Nucleus accumbens (tissue), 56 donors: ENCODE results near the gene TMEM151B.

ENCODE experiments used
- DNase-seq, 56 donors: peaks; one replicate each; lab custom pipeline; 2025; lab: John Stamatoyannopoulos, UW

The TMEM151B gene

DNA sequence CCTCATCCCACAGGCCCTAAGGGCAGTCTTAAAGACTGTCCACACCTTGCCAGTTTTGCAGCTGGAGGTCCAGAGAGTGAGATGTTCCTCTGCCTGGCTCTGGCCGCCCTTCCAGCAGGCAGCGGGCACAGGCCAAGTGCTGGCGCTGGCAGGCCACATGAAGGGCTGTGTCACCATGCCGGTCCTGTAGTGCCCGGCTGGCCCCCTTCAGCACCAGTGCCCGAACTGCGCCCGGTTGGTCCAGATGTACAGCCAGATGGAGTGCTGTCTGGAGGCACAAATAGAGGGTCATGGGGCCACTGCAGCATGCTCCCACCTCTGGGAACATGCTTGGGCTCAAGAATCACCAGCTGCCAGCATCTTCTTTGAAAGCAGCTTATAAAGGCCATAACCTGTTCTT is 8.7 kb upstream of the TMEM151B start:
- DNase-seq, result no peak

DNA sequence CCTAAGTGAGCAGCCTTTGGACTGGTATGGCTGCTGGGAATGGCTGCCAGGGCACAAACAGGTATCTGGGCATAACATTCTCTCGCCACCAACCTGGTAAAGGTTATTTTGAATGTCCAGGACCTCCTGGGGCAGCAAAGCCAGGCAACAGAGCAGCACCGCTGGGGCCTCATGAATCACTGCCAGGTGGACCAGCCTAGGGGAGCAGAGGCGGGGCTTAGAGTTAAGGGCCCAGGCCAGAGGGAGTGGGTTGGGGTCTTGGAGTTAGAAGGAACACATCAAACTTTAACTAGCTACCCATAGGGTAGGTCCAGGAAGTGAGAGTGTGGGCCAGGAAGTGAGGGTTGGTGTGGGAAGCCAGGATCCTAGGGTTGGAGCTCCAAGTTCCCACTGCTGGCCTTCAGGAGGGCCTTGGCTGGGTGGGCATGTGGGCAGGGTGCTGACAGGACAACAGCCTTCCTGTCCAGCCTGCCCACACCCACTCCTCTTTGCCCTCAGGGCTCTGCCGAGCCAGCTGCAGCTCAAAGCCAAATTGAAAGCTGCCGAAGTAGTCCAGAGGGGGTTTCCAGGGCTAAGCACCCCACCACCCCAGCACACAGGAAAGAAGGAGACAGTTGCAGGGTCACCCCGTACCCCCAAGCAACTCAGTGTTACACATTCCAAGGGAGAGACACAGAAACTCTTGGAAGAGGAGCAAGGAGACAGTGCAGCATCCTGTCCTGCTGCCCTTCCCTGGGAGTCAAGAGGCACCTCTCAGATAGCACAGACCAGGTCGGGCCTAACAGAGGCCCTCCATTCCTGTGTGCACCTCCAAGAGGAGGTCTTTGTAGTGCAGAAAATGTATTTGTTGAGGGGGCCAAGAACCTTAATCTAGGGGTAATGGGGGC is 7.5 kb upstream of the TMEM151B start:
- no peak for DNase-seq

DNA sequence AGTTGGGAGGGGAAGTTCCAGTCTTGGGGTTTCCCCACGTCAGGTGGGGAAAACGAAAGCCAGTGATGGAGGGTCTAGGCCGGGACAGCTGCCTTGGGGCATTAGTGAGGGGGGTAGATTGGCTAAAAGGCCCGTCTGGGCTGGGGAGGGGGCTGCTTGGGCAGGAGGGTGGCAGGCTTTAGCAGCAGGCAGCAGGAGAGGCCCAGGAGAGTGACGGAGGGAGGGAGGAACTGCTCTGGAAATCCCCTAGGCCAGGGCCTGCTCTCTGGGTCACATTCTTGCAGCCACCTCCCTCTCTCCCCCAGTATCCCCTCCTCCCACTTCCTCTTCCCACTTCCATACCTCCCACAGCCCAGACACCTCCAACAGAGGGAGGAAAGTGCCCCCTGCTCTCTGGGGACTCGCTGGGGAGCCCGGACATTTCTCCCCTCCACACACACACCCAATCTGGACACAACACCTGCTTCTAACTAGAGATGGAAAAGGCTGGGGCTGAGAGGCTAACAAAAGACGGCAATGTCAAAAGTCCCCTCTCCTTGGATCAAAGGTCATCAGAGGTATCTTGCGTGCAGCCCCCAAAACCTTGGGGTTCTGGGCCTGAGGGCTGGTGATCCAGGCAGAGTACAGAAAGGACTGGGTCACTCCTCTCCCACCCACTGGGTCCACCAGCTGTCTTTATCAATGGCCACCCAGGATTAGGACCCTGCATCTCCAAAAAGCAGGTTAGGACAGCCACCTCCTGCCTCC is 6.7 kb upstream of the TMEM151B start:
- peak in 1 of 56 donors; percentile 25 for DNase-seq

DNA sequence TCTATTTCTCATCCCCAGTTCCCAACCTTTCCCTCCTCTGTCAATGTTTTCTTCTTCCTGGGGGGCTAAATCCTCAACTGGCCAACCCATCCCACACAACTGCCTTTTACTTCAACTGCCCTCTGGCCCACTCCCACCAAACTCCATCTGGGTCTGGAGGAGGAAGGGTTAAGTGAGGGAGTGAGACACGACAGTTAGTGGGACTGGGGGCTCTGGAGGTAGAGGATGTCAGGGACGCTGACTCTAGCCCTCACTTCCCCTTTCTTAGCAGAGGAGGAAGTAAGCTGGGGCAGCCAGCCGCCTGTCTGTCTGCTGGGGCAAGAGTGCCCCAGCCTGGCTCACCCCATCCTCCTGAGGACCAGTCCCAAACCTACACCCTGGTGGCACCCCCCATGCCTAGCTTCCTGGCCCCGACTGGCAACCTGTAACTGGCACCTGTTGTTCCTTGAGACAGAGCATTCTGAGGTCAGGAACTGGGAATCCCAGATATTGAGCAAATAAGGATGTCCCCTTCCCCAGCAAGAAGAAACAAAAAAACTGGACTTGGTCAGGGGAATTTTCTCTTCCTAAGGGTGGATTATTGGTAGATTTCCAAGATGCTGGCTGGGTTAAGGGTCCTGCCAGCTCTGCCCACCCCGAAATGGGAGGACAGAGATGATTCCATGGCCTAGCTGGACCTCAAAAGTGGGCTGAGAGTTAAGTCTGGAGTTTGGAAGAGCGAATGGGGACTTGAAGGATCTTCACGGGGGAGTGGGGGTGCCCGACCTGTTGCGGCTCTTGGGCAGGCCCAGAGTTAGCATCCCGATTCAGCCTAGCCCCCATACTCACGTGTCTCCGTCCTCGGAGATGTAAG is 5.9 kb upstream of the TMEM151B start:
- peak in 4 of 56 donors; percentile 12 to 32 (median 24) for DNase-seq

DNA sequence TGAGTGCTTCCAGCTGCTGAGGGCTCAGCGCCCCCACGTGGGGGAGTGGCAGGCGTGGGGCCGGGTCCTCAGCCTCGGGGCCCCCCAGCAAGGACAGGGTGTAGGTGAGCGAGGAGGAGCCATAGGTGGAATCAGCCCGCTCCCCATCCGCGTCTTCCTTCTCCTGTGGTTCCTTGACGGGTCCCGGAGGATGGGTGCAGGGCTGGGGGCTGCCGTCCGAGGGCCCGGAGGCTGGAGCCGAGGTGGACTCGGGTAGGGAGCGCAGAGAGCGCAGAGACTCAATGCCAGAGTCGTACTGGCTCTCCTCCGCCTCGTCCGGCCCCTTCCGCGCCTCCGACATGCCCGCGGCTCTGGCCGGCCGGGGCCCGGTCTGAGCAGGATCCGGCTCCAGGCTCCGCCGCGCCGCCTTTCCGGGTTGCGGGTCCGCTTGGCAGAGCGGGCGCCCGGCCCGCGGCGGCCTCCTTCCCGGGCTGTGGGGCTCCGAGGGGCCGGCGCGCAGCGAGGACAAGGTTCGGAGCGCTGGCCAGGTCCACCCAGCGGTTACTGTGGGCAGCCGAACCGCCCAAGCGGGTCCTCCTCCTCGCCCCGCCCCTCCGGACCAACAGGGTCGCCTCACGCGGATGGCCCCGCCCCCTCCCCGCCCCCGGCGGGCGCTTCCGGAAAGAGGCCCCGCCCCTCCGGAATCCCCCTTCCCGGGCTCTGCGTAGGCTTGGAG is 5.1 kb upstream of the TMEM151B start, which contains the start of gene NFKBIE:
NFKBIE (minus strand) TSS at position 545 of the 715 bp plus-strand sequence; CDS start at position 340, 205 bp downstream.
- DNase-seq, result peak; percentile 41 to 96 (median 85)

DNA sequence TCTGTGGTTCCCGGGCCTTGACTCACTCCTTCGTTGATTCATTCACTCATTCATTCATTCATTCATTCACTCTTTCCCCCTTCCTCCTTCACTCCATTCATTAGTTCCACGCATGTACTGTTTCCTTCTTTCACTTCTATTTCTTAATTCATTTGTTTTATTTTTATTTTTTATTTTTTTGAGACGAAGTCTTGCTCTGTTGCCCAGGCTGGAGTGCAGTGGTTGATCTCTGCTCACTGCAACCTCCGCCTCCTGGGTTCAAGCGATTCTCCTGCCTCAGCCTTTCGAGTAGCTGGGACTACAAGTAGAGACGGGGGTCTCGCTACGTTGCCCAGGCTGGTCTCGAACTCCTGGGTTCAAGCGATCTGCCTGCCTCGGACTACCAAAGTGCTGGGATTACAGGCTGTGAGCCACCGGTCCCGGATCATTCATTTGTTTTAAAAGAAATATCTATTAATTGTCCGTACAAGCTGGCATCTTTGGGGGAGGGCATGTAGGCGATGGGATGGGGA is 4.5 kb upstream of the TMEM151B start:
- DNase-seq, result no peak

DNA sequence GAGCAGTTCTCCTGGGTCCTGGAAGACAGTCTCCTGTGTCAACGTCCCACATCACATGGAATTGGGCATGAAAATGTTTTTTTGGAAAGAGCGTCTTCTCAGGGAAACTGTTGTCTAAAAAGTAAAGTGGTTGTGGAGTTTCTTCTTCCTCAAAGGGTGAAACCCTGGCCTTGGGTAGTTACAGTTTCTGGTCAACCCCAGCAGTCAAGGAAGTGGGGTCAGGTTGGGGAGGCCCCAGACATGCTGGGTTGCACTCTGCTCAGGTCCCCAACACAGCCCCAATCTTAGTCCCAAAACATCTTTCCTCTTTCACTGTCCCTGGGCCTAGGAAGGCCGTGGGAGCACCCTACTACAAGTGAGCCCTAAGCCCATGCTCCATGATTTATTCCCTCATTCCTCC is 3.9 kb upstream of the TMEM151B start:
- DNase-seq, result no peak

DNA sequence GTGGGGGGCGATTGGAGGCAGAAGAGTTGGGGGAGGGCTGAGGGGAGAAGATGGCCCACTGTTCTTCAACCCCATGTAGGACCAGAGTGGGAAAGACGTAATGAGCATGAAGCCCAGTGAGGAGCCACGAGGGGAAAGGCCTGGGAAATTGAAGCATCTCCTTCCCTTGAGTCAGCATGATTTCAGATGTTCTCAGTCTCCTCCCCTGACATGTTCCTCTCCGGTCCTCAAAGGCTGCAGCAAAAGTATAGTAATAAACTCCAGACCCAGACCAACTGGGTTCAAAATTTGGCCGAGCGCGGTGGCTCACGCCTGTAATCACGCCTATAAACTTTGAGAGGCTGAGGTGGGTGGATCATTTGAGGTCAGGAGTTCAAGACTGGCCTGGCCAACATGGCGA is 3.0 kb upstream of the TMEM151B start:
- no peak for DNase-seq

DNA sequence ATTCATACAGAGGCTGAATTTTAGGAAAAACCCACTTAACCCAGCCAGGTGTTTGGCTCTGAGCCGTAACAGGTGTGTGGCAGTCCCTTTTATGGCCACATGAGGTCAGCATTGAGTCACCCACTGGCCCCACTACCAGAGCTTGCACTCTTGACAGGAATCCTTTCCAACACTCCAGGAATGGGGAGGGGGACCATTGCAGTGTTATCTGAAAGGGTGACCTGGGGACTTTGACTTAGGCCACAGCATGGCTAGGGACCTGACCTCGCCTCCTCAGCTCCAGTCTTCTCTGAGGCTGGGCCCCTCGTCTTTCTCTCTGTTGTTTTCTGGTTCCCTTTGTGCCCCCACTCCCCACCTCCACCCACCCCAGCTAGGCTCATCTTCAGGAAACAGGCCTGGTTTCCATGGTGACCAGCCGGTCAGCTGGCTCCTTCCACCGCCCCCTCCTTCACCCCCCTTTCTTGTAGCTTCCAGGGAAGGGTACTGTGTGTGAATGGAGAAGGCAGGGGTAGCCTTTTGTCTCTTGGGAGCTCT is 2.1 kb upstream of the TMEM151B start:
- peak in 39 of 56 donors; percentile 8 to 80 (median 33) for DNase-seq

DNA sequence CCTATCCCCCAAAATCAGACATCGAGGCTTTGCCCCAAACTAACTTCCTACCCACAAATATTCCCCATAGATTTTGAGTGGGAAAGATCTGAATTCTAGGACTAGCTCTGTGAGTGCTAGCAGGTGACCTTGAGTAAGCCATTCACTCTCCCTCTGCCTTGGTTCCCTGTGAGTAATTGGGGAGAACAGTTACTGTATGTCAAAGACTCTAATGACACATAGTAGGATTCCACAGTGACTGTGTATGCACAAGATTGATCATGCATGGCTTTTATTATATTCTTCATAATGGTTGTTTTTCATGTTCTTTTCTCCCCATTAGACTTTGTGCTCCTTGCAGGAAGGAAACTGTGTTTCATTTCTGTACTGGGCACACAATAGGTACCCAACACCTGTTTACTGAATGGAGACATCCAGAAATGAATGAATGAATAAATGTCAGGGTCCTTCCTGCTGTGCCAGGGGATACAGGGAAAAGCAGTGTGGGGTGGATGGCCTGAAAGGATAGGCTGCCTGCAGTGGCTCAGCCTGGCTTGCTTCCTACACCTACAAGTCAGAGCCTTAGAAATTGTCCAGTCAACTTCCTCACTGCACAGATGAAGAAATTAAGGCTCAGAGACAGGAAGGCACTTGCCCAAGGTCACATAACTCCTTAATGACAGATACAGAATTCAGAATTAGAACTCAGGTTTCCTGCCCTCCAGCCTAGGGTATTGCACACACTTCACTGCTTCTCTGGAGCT is 901 bp upstream of the TMEM151B start:
- DNase-seq, result no peak

DNA sequence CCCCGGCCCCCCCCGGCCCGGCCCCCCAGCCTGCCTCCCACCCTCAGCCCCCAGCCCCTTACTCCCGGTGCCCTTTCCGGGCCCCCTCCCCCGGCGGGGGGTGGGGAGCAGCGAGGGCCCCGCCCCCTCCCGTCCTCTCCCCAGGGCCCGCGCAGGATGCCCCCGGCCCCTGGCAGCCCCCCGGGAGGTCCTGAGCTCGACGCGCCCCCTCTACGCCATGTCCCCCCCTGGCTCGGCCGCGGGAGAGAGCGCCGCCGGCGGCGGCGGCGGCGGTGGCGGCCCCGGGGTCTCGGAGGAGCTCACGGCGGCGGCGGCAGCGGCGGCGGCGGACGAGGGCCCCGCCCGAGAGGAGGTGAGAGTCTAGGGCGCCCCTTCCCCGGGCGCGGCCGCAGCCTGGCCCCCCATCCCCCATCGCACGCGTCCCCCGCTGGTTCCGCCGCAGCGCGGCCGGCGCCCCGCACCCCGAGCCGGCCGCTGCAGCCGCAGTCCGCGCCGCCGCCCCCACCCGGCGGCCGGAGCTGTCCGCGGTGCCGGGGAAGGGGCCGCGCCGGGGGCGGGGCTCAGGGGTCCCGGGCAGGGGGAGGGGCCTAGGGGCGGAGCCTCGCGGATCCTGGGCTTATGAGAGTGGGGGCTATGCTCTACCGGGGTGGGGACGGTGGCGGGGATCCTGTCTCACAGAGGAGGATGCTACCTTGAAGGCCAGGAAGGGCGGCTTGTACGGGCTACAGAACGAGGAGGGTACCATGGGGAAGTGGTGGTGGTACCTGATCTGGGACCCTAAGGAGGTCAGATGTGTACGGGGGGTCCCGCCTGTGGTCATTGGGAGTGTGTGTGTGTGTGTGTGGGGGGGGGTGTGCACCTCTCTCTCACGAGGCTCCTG is 516 bp downstream of the TMEM151B start:
- peak in 3 of 56 donors; percentile 11 to 64 (median 27) for DNase-seq

DNA sequence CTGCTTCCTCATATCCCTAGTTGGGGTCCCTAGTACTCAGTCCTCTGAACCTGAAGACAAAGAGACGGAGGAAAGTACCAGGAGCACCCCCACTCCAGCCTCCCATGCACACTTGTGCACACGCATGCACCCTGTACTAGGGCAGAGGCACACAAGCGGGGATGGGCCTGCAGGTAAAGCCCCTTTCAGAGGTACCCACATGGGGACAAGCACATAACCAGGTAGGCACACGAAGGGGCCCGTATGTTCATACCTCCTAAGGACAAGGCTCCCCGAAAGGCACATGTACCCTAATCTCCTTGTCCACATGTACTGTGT is 1.1 kb downstream of the TMEM151B start:
- DNase-seq, result no peak

DNA sequence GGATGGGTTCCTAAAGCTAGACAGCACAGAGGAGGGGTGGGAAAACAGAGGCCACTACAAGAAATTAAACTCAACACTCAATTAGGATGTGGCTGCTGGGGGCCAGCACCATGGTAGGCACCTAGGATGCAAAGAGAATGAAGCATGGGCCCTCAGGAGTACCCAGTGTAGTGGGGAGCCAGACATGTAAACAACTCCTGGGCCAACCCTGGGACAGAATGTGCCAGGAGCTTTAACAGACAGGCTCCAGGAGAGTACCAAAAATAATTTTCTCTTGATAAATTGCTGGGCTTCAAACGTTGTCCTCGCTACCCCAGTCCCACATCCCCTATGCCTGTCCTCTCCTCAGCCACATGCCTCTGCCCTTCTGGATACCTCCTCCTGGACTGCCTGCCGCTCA is 1.7 kb downstream of the TMEM151B start:
- no peak for DNase-seq

DNA sequence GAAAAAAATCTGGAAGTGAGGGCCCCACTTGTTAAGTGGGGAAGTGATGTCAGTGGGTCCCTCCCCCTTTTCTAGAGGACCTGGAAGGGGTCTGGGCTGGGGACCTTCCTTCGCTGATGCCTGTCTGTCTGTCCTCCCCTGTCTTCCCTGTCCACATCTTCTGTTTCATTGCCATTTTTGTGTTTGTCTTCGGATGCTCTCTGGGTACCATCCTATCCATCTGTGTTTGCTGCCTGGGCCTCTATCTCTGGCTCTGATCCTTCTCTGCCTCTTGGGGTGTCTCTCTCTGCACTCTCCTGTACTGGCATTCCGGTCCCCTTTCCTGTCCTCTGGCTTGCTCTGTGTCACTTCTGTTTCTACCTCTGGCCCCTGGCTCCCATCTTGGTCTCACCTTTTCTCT is 2.3 kb downstream of the TMEM151B start:
- DNase-seq, result no peak

DNA sequence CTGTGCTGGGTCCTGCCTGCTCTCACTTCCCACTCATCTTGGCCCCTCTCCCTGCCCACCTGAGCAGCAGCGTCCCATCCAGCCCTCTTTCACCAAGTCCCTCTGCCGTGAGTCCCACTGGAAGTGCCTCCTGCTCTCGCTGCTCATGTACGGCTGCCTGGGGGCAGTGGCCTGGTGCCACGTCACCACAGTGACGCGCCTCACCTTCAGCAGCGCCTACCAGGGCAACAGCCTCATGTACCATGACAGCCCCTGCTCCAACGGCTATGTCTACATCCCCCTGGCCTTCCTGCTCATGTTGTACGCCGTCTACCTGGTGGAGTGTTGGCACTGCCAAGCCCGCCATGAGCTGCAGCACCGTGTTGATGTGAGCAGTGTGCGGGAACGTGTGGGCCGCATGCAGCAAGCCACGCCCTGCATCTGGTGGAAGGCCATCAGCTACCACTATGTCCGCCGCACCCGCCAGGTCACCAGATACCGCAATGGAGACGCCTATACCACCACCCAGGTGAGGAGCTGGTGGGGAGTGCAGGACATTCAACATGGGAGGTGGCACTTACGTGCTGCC is 2.8 kb downstream of the TMEM151B start:
- no peak for DNase-seq

DNA sequence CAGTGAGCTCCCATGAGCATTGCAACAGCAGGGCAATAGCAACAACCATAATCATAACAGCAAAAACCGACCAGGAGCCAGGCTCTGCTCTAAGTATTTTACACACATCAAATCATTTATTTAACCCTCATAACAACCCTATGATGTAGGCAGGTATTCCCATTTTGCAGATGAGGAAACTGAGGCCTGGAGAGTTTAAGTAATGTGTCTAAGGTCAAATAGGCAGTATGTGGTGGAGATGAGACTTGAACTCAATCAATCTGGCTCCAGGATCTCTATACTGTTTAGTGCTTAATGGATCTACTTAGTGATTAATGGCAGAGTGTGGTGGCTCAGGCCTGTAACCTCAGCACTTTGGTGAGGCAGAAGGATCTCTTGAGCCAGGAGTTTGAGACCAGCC is 3.4 kb downstream of the TMEM151B start:
- DNase-seq, result no peak

DNA sequence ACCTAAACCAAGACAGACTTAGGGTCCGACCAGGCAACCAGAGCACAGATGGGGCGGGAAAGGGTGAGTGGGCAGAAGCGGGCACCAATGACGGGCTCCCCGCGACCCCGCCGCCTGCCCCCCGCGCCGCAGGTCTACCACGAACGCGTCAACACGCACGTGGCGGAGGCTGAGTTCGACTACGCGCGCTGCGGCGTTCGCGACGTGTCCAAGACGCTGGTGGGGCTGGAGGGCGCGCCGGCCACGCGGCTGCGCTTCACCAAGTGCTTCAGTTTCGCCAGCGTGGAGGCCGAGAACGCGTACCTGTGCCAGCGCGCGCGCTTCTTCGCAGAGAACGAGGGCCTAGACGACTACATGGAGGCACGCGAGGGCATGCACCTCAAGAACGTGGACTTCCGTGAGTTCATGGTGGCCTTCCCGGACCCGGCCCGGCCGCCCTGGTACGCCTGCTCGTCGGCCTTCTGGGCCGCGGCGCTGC is 5.1 kb downstream of the TMEM151B start:
- no peak for DNase-seq
